ENCODE measurements around the gene NSD2. TPM values are rescaled to one million over a fixed set of nuclear protein-coding genes. Genes with fewer than 3 reads are reported as not detected.

Gene NSD2
- total RNA-seq, 2 donors from 2014 or later, result 23.8 to 36.3 TPM

DNA sequence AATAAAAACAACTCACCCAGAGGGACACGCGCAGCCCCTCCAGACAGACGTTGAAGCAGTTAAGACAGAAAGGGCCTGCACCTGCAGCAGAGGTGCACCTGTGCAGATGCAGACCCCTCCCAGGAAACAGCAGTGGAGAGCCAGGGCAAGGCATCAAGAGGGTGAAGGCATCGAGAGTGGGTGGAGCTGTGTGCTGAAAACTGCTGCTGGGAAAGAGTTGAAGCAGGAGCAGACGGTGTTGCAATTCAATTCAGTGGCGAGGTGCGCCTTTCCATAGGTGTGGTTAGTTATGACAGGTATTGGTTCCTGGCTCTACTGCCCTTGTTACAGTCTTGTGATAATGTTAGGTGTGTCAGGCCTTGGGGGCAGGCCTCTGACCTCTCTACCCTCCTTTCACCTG lies 31.9 kb upstream of the NSD2 start:
- Histone ChIP-seq H3K36me3 (peaks cover 67% of the 10 kb centered on the region), H3K4me1 (peaks cover 0 to 24% of the 10 kb centered on the region in 2 donors)
- DNase-seq (ENCODE audit: low spot score), result no peak

DNA sequence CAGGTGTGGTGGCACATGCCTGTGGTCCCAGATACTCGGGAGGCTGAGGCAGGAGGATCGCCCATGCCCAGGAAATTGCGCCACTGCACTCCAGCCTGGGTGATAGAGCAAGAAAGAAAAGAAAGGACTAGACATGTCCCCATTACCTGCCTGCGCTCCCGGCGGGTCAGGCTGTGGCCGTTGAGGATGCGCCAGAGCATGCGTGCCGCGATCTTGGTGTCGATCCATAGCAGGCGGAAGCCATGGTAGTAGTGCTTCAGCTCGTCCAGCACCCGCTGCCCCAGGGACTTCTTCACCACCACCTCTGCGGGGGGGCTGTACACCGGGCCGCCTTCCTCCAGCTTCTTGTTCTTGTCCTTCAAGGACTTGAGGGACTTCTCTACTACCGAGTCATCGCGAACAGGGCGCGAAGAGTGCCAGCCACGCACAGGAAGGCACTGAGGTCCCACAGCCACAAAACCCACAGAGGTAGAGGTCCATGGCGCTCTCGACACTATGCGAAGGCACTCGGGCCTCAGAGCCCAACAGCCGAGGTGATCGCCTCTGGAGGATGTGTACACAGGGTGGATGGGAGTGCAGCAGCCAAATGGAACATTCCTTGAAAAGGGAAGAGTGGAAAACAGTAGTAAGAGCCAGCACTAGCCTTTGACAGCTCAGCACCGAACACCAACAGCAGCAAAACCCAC lies 29.8 kb upstream of the NSD2 start:
- Histone ChIP-seq H3K36me3 (peaks cover 60% of the 10 kb centered on the region), H3K4me1 (peaks cover 0 to 28% of the 10 kb centered on the region in 2 donors), H3K9me3 (no peaks in the 10 kb centered on the region), H3K4me3 (no peak overlapping the region), H3K27ac (no peak overlapping the region), H3K27me3 (no peaks in the 10 kb centered on the region)
- no peak for TF ChIP-seq CTCF (IDR thresholded peaks at IDR 0.05)
- no peak for DNase-seq (ENCODE audit: low spot score)

More for the DNA sequence above, 31.9 kb upstream of the NSD2 start:
- Histone ChIP-seq H3K9me3 (no peaks in the 10 kb centered on the region), H3K27ac (no peak overlapping the region), H3K27me3 (no peaks in the 10 kb centered on the region), H3K4me3 (no peak overlapping the region)
- no peak for TF ChIP-seq CTCF (IDR thresholded peaks at IDR 0.05)

DNA sequence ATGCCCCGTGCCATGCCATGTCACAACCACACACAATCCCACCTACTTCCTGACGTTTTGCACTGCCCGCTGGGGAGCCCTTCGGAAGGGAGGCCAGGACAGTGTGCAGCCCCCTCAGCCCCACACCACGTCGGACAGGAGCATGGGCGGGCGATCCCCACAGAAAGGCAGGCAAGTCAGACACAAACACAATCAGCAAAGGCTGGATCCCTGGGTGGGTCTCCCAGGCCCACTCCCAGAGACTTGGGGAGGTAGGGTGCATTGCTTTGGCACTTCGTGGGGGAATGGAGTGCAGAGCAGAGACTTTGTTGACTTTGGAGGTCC lies 29.3 kb upstream of the NSD2 start:
- Histone ChIP-seq H3K4me1 (peaks cover 0 to 28% of the 10 kb centered on the region in 2 donors), H3K4me3 (no peak overlapping the region), H3K27ac (no peak overlapping the region), H3K9me3 (no peaks in the 10 kb centered on the region), H3K27me3 (no peaks in the 10 kb centered on the region), H3K36me3 (peaks cover 55% of the 10 kb centered on the region)
- TF ChIP-seq CTCF (IDR thresholded peaks at IDR 0.05), result no peak
- DNase-seq (ENCODE audit: low spot score), result no peak

DNA sequence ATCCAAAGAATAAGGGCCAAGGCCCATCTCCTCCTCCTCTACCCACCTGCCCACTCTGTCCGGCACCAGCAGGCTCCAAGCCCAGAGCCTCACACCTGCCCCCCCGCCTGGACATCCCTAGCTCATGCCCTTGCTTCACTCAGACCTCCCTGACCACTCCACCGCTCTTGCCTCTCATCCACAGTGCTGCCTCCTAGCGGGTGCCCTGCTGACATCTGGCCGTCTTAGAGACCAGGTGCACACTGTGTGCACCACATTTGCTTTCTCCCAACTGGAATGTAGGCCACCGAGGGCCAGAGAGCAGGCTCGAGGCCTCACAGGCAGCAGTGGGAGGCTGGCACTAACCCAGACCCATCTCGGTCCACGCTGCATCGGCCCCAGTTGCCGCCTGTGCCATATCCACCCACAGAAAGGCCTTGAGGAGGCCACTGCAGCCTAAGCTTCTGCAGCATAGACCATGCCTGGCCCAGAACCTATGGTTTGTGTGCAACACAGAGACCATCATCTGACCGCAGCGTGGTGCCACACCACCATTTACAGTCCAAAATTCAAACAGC lies 28.8 kb upstream of the NSD2 start:
- H3K27me3 ChIP-seq, result no peaks in the 10 kb centered on the region
- H3K36me3 ChIP-seq, result peaks cover 51% of the 10 kb centered on the region
- no peak overlapping the region for H3K4me3 ChIP-seq
- DNase-seq (ENCODE audit: low spot score), result no peak
- peak overlapping the region in 1 of 2 donors; percentile 64 for H3K27ac ChIP-seq
- no peaks in the 10 kb centered on the region for H3K9me3 ChIP-seq
- TF ChIP-seq CTCF (IDR thresholded peaks at IDR 0.05), result no peak
- H3K4me1 ChIP-seq, result peaks cover 0 to 28% of the 10 kb centered on the region in 2 donors

- Histone ChIP-seq H3K27ac (peak overlapping the region; percentile 36 to 64), H3K4me1 (peaks cover 0 to 28% of the 10 kb centered on the region in 2 donors), H3K9me3 (no peaks in the 10 kb centered on the region), H3K36me3 (peaks cover 48% of the 10 kb centered on the region), H3K27me3 (no peaks in the 10 kb centered on the region), H3K4me3 (no peak overlapping the region)
- TF ChIP-seq CTCF (IDR thresholded peaks at IDR 0.05), result no peak
- DNase-seq (ENCODE audit: low spot score), result no peak
Observed at GRCh38 chr4:1842993-1843448, 28.2 kb upstream of the NSD2 start.

Measured in right atrium auricular region (tissue), 2 donors.